SU-DHL-6 (cell line): ENCODE measurements around the gene EXD2.

Experiments
- CTCF ChIP-seq: fragments of 200-600 bp; sonication (generic); IDR thresholded peaks from one replicate; pipeline ENCODE4 v1.5.1; 2017; ENCODE audit warnings: antibody characterized with exemption, mild to moderate bottlenecking, low read length, moderate library complexity; ENCODE audit not compliant: insufficient read depth, poor library complexity, severe bottlenecking
- EZH2phosphoT487 ChIP-seq: fragments of 200-600 bp; sonication (generic), shearing (Covaris generic); conservative IDR thresholded peaks from 2 replicates; pipeline ENCODE4 v1.6.1; 2018; ENCODE audit warnings: mild to moderate bottlenecking, antibody characterized with exemption, low read length, moderate library complexity, mixed read lengths

- no peak for TF ChIP-seq EZH2phosphoT487
- TF ChIP-seq CTCF = no peak
These were observed 40.2 kb downstream of the EXD2 start for GRCh38 chr14:69231486-69231885.
